HepG2 (cell line): ENCODE results near the gene ZNF331. TPM values are rescaled to one million over a fixed set of nuclear protein-coding genes. Genes with fewer than 3 reads are reported as not detected.

Experiments
- FOXA1 ChIP-seq, 2 experiments: fragments of 450-650 bp in 1 of 2; sonication (generic) in 1 of 2; formaldehyde crosslinking in 1 of 2; IDR thresholded peaks; 2 replicates each; pipeline versions ENCODE4 v1.4.0 to v1.6.1; 2016 to 2020; ENCODE audit warnings: missing genetic modification reagents in 1 of 2
- HNRNPL ChIP-seq: fragments of 200-400 bp; formaldehyde crosslinking; IDR thresholded peaks from 2 replicates; pipeline ENCODE4 v1.6.1; 2017; ENCODE audit warnings: mild to moderate bottlenecking, low read depth, low read length
- IRF2 ChIP-seq: IDR thresholded peaks from 2 replicates; pipeline ENCODE4 v1.6.1; 2018; ENCODE audit warnings: missing genetic modification reagents, missing compliant biosample characterization
- ISL2 ChIP-seq: sonication (generic); formaldehyde crosslinking; IDR thresholded peaks from 2 replicates; pipeline ENCODE4 v1.5.0; 2020; ENCODE audit warnings: missing genetic modification reagents
- KDM4B ChIP-seq: sonication (generic); formaldehyde crosslinking; IDR thresholded peaks from 2 replicates; pipeline ENCODE4 v1.4.0; 2020; ENCODE audit warnings: missing genetic modification reagents
- KLF11 ChIP-seq: IDR thresholded peaks from 2 replicates; pipeline ENCODE4 v1.6.1; 2016; ENCODE audit warnings: missing compliant biosample characterization
- MAFF ChIP-seq: IDR thresholded peaks from 2 replicates; pipeline ENCODE4 v1.6.1; 2011; ENCODE audit warnings: low read depth, low read length, improper control_type of control experiment
- MIXL1 ChIP-seq: IDR thresholded peaks from 2 replicates; pipeline ENCODE4 v1.6.1; 2016
- NCOA2 ChIP-seq: sonication (generic); formaldehyde crosslinking; IDR thresholded peaks from 2 replicates; pipeline ENCODE4 v1.8.0; 2022; ENCODE audit warnings: inconsistent platforms
- NFATC3 ChIP-seq: sonication (generic); formaldehyde crosslinking; IDR thresholded peaks from 2 replicates; pipeline ENCODE4 v1.5.1; 2020; ENCODE audit warnings: mild to moderate bottlenecking, missing genetic modification reagents
- RBM39 ChIP-seq: fragments of 200-400 bp; formaldehyde crosslinking; IDR thresholded peaks from one replicate; pipeline ENCODE4 v1.6.1; 2018; ENCODE audit warnings: antibody characterized with exemption, mild to moderate bottlenecking, low read depth, low read length; ENCODE audit not compliant: poor library complexity, severe bottlenecking
- SAFB2 ChIP-seq: sonication (generic); formaldehyde crosslinking; IDR thresholded peaks from 2 replicates; pipeline ENCODE4 v1.5.1; 2020; ENCODE audit warnings: missing genetic modification reagents, low read depth, mild to moderate bottlenecking, borderline replicate concordance
- ZNF207 ChIP-seq: fragments of 450-650 bp; IDR thresholded peaks from 2 replicates; pipeline ENCODE4 v1.6.1; 2016; ENCODE audit warnings: antibody characterized with exemption, borderline replicate concordance
- ZNF251 ChIP-seq: sonication (generic); formaldehyde crosslinking; IDR thresholded peaks from 2 replicates; pipeline ENCODE4 v1.9.0; 2021; ENCODE audit warnings: mild to moderate bottlenecking, missing genetic modification reagents
- ZNF660 ChIP-seq: sonication (generic); formaldehyde crosslinking; IDR thresholded peaks from 2 replicates; pipeline ENCODE4 v1.5.1; 2020; ENCODE audit warnings: mild to moderate bottlenecking, low read depth, missing genetic modification reagents, borderline replicate concordance
- ZSCAN30 ChIP-seq: sonication (generic); formaldehyde crosslinking; IDR thresholded peaks from 2 replicates; pipeline ENCODE4 v1.5.0; 2020; ENCODE audit warnings: mild to moderate bottlenecking, missing genetic modification reagents
- polyA plus RNA-seq, 8 experiments: library from polyadenylated mRNA; depleted of rRNA in 3 of 8; stranded (reverse) in 7 of 8; unstranded in 1 of 8; fragments of >200 nt; fragmentation: Illumina TruSeq in 4 of 8; extraction: Trizol in 4 of 8; gene quantifications; 2 replicates each; pipeline versions ENCODE4 v1.2.1 to v1.2.3, GENCODE V29; 2011 to 2016; ENCODE audit warnings: low read depth in 4 of 8, missing spikeins in 1 of 8, mixed read lengths in 1 of 8; ENCODE audit not compliant: insufficient read depth in 1 of 8
- total RNA-seq, 5 experiments: library from RNA; depleted of rRNA; stranded (reverse); fragments of >200 nt; fragmentation: Illumina TruSeq; extraction: Trizol; gene quantifications; 2 replicates each; pipeline ENCODE4 v1.2.3, GENCODE V29; 2016; ENCODE audit warnings: low read depth in 1 of 5
- TF ChIP-seq, protein P1 (sequence below): sonication (generic); formaldehyde crosslinking; IDR thresholded peaks from 2 replicates; pipeline ENCODE4 v1.4.0; 2020; ENCODE audit warnings: missing genetic modification reagents, borderline replicate concordance
- TF ChIP-seq, protein P2 (sequence below), 2 experiments: fragments of 450-650 bp in 1 of 2; sonication (generic) in 1 of 2; formaldehyde crosslinking; IDR thresholded peaks; 2 replicates each; pipeline versions ENCODE4 v1.5.0 to v1.8.0; 2020 to 2022; ENCODE audit warnings: mild to moderate bottlenecking in 1 of 2, missing genetic modification reagents in 1 of 2
- TF ChIP-seq, protein P3 (sequence below): sonication (generic); formaldehyde crosslinking; IDR thresholded peaks from 2 replicates; pipeline ENCODE4 v1.5.1; 2020; ENCODE audit warnings: missing genetic modification reagents, mild to moderate bottlenecking, borderline replicate concordance

The ZNF331 gene
- total and polyA plus RNA-seq, 2 of the 13 experiments (the other 11 are each of a cell fraction or from before 2014, with no cell fraction given) = 8.2 to 13.3 TPM

DNA sequence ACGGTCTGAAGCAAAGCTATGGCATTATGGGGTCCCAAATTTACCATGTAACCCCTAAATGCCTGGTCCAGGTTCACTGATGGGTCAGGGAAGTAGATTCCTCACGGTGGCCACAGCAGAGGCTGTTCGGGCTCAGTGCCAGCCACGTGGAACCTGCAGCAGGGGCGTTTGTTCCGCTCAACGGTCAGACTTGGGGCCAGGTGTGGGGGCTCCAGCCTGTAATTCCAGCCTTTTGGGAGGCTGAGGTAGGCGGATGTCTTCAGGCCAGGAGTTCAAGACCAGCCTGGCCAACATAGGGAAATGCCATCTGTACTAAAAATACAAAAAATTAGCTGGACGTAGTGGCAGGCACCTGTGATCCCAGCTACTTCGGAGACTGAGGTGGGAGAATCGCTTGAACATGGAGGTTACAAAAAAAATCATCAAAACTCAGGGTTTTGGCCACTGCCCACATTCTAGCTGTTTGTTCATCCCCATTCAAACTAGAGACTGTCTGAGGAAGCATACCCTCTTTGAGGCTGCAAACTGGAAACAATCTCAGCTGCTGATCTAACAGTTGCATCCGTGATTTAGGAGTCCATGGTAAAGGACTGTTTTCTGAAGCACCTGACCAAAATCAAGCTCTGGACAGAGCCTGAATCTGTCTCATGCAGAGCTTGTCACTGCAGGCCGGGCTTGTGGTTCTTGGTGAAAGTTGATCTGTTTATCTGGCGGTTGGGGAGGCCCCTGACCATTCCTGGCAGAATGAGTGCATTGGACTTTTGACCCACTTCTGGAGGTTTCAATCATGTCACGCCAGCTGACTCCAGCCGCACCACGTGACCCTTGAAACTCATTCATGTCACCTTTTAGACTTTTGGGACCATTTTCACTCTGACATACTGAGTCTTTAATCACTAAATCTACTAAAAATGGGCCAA is 30.2 kb upstream of the ZNF331 start (continued):
- TF ChIP-seq ZSCAN30 (CRISPR knock-in tag) (no peak), HNRNPL (no peak), ZNF660 (CRISPR knock-in tag) (no peak), ZNF251 (no peak), IRF2 (CRISPR knock-in tag) (peak; percentile 89), NCOA2 (peak; percentile 89), ZNF207 (no peak), KLF11 (CRISPR knock-in tag) (no peak), SAFB2 (CRISPR knock-in tag) (no peak), KDM4B (CRISPR knock-in tag) (peak; percentile 84), MIXL1 (CRISPR knock-in tag) (peak; percentile 57; the same call in 1 of the 2 replicates), FOXA1 (IDR thresholded peaks at IDR 0.05) (no peak), FOXA1 (CRISPR knock-in tag; IDR thresholded peaks at IDR 0.05) (peak; percentile 71), MAFF (no peak), ISL2 (CRISPR knock-in tag) (peak; percentile 73), NFATC3 (CRISPR knock-in tag) (0 out of 2 replicates have a peak, but pooled peaks have one; percentile 43), RBM39 (no peak)
- TF ChIP-seq, protein P1, sequence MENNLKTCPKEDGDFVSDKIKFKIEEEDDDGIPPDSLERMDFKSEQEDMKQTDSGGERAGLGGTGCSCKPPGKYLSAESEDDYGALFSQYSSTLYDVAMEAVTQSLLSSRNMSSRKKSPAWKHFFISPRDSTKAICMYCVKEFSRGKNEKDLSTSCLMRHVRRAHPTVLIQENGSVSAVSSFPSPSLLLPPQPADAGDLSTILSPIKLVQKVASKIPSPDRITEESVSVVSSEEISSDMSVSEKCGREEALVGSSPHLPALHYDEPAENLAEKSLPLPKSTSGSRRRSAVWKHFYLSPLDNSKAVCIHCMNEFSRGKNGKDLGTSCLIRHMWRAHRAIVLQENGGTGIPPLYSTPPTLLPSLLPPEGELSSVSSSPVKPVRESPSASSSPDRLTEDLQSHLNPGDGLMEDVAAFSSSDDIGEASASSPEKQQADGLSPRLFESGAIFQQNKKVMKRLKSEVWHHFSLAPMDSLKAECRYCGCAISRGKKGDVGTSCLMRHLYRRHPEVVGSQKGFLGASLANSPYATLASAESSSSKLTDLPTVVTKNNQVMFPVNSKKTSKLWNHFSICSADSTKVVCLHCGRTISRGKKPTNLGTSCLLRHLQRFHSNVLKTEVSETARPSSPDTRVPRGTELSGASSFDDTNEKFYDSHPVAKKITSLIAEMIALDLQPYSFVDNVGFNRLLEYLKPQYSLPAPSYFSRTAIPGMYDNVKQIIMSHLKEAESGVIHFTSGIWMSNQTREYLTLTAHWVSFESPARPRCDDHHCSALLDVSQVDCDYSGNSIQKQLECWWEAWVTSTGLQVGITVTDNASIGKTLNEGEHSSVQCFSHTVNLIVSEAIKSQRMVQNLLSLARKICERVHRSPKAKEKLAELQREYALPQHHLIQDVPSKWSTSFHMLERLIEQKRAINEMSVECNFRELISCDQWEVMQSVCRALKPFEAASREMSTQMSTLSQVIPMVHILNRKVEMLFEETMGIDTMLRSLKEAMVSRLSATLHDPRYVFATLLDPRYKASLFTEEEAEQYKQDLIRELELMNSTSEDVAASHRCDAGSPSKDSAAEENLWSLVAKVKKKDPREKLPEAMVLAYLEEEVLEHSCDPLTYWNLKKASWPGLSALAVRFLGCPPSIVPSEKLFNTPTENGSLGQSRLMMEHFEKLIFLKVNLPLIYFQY (CRISPR knock-in tag) = peak; percentile 86; the same call in 1 of the 2 replicates
- TF ChIP-seq, protein P2, sequence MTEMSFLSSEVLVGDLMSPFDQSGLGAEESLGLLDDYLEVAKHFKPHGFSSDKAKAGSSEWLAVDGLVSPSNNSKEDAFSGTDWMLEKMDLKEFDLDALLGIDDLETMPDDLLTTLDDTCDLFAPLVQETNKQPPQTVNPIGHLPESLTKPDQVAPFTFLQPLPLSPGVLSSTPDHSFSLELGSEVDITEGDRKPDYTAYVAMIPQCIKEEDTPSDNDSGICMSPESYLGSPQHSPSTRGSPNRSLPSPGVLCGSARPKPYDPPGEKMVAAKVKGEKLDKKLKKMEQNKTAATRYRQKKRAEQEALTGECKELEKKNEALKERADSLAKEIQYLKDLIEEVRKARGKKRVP (CRISPR knock-in tag; IDR thresholded peaks at IDR 0.05) = no peak; a peak in 1 of 4 replicates
- TF ChIP-seq, protein P3, sequence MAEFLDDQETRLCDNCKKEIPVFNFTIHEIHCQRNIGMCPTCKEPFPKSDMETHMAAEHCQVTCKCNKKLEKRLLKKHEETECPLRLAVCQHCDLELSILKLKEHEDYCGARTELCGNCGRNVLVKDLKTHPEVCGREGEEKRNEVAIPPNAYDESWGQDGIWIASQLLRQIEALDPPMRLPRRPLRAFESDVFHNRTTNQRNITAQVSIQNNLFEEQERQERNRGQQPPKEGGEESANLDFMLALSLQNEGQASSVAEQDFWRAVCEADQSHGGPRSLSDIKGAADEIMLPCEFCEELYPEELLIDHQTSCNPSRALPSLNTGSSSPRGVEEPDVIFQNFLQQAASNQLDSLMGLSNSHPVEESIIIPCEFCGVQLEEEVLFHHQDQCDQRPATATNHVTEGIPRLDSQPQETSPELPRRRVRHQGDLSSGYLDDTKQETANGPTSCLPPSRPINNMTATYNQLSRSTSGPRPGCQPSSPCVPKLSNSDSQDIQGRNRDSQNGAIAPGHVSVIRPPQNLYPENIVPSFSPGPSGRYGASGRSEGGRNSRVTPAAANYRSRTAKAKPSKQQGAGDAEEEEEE = no peak
